Right kidney (tissue), 1 donor: Measurements from ENCODE around the gene ERC2.

Experiments used
- DNase-seq: peaks from one replicate; pipeline ENCODE4 v3.0.0-alpha.2; 2016

ERC2 gene

DNA sequence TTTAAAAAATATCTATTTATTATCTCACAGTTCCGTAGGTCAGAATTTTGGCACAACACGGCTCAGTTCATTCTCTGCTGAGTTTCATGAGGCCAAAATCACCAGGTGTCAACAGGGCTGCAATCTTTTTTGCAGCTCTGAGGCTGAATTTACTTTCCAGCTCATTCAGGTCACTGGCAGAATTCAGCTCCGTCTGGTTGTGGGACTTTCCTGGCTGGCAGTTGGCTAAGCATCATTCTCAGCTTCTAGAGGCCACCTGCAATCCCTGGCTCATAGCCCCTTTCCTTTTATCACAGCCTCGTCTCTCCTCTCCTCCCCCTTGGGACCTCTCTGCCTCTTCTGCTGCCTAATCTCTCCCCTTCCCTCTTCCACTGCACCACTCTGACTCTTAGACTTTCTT is 807.1 kb downstream of the ERC2 start:
- DNase-seq = no peak

DNA sequence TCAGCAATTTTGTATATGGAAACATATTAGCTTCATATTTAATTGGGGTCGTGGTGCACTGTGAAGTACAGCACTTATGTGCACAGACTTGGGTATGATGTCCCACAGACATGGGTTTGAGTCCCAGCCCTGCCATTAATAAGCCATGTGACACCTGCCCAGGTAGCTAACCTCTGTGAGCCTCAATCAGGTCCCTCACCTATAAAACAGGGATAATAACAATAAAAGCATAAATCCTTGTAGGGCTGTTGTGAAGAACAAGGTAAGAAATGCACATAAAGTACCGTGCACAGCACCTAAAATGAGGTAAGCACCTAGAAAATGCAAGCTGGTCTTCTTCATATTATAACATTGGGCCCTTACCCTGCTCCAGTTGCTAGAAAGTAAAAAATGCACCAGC is 807.6 kb downstream of the ERC2 start:
- no peak for DNase-seq

DNA sequence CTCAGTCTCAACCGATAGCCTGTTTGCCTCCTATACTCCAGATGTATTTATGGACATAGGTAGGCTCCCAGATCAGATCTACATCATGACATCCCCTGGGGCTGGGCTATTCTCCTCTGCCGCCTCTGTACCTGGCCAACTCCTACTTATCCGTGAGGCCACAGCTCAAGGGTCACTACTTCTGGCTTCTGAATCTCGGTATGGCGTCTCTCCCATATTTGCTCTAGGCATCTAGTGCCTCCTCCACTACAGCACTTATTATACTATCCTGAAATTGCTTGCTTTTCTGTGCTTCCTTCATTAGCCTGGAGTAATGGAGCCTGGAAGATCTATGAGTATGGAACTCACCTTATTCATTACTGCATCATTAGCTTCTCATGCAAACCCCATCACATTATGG is 808.6 kb downstream of the ERC2 start:
- no peak for DNase-seq

DNA sequence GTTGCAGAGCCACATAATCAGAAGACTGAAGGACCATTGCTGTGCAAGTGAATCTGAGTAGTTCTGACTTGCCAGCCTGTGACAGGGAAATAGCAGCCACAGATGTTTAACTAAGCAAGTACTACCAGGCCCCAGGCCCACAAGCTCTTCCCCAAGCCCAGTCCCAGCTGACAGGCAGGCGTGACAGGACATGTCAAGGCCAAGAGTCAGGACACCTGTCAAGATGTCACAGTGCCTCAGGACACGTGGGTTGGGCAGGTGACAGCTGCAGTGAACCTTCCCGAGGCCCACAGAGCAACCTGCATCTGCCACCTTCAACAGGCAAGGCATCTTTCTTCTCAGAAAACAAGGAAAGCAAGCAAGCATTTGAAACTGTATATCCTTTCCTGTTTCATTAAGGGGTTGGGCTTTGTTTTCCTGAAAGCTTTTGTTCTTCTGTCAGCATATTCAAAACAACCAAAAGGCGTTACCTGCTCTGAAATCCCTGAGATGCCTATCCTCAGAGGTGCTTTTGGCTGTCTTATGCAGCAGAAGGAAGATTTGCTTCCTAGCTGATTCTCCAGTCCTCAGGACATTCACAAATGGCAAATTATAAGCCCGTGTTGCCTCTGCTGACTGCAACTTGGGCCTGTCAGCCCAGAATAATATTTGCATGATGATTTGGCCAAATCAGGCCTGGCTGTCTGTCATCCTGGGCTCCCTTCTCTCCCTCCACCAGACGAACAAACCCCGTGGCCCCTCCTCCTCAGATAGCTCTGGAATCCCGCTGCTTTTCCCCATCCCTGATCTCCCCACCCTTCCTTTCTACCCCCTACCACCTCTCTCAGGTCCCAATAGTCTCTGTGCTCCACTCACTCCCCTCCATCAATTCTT is 809.3 kb downstream of the ERC2 start:
- no peak for DNase-seq

DNA sequence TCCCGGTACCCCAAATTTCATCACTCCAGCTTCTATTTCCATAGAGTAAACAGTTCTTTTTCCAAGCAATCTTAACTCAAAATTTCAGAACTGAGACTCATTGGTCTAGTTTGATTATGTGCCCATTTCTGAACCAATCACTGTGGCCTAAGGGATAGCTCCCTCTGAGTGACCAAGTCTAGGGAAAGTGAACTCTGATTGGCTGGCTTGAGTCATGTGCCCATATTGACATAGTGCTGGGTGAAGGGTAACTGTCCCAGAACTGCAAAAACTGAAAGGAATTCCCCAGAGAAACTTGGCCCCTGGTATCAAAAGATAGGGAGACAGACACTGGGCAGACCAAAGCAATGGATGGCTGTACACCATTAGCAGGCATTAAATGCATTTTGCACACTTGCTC is 810.0 kb downstream of the ERC2 start:
- DNase-seq = no peak

DNA sequence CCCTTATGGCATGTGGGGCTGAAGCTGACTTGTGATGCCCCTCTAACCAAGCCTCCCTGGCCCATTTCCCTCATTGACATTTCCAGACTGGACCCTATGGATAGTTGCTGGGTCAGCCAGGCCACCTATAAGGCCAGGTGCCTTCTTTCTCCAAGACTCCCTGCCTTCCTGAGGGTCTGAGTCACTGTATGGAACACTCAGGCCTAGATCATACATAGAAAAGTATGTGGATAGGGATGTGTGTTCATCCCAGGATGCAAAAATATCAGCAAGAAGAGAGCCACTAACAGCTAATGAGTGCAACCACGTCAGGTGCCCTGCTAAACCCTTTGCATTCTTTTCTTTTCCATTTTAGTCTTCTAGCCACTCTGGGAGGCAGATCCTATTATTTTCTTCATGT is 812.7 kb downstream of the ERC2 start:
- no peak for DNase-seq

DNA sequence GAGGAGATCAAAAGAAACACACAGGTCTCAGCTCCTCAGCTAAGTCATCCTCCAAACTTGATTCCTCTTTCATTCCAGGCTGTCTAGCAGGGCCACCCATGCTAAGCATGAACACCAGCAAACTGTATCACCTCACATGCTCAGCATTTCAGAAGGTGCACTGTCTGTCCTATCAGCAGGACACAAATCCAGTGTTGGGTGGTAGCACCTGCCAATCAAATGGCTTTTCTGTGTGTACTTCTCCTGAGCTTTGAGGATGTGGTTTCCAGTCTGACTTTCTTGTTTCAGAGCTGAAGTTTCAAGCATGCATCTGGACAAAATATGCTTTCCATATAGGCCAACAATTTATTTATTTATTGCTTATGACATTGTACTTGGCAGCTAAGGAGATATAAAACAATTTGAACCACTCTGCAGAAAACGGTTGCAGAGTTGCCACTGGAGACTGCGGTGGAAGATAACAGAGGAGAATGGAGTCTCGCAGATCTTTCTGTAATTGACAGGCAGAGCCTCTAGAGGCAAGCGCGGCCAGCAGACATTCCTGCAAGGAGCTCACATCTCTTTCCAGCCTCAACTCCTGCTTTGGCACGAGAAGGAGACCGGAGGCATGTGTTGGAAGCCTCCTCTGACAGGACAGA is 814.0 kb downstream of the ERC2 start:
- DNase-seq = no peak

DNA sequence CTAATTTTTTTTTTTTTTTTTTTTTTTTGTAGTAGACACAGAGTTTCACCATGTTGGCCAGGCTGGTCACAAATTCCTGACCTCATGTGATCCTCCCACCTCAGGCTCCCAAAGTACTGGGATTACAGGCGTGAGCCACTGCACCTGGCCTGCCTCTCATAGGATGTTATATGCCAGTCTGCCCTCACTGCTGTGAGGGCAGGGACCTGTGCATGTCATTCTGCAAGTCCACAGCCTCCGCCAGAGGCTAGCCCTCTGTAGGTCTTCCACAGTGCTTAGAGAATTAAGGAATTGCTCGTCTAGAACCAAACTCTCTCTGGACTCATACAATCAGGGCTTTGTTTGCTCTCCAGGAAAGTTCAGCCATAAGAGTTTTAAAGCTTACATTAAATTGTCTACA is 817.3 kb downstream of the ERC2 start:
- no peak for DNase-seq

DNA sequence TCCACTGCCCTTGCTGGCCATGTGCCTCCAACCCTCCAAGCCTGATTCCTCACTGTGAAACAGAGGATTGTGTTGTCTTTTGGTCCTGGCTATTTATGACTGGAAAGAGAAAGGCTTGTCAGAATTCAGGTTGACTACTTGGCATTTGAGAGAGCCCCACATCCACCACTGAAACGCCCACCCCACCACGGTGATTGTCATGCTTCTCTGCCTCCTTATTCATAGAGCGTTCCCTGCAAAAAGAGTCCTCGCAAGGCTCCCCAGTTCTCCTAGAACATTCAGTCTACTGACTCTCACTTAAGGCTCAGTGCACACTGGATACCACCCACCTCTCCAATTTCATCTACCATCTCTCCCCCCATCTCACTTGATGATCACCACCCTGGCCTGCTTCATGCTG is 818.3 kb downstream of the ERC2 start:
- DNase-seq = no peak

DNA sequence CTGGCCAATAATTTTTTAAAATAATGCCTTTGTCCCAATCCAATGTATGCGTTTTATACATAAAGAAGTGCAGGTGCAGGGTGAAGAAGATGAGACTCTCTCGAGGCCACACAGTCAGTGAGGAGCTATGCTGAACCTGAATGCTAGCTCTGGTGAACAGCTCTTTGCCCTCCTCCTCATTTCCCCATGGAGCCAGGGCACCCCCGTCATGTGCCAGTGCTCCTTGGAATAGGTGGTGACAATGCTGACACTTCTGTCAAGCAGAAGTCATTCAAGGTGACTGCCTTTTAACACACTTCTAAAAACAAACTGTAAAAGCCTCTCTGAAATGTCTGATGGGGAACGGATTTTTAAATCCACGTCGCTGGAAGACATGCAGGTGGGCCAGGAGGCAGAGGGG is 818.7 kb downstream of the ERC2 start:
- no peak for DNase-seq

DNA sequence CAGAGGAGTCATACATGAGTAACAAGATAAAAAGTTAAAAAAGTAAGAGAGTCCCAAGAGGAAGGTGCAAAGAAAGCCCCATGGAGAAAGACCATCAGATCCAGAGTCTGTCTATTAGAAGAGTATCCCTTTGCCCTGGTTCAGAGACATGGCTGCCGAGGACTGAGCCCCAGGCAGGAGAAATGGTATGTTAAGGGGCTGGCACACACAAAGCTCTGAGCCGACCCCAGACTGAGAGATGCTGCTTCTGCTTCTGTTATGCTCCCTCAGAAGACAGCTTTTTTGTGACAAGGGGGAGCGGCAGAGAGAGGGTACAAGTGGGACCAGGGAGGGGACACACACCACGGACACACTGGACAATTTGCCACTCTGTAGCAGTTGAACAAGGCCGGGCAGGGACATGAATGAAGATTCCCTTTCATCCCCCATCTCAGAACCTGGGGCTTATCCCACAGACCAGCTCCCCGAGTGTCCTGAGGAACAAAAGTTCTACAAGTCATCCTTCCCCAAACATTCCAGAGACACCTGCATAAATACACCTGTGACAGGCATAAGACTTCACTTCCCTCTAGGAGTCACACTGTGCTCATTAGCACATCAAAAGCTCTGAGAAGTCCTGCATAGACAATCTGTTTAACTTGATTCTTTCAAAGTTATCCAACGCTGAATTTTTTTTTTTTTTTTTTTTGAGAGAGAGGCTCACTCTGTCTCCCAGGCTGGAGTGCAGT is 819.5 kb downstream of the ERC2 start:
- no peak for DNase-seq

DNA sequence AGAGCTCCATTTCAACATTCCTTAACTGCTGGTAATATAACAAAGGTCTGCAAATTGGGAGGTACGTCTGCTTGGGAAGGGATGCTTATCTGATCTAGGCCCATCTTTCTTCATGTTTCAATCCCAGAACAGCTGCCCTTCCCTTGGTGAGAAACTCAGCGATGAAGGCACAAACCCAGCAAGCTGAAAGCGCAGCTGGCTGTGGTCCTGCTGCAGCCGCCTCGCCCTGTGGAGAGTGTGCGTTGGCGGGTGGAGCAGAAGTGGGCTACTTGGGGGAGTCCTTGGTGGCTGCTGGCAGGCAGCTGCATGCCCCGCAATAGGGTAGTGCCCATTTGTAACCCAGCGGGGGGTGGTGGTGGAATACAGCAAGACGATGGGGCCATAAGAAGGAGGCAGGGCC is 820.6 kb downstream of the ERC2 start:
- no peak for DNase-seq

DNA sequence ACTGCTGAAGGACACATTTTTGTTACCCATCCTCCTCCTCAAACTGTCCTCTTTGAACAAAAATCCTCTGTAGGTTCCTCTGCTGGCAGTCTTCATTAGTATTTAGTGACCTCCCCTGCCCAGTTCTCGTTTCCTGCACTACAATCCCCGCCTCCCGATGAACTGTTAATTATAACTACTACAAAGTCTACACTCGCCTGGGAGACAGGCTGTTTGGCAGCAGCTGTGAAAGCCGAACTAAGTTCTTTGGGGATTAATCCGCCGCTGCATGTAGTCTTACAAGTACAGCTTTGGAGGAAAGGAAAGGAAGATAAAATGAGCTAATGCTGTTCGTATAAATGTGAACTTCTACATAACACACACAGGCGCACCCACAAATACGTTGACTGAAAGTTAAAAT is 821.2 kb downstream of the ERC2 start:
- no peak for DNase-seq

DNA sequence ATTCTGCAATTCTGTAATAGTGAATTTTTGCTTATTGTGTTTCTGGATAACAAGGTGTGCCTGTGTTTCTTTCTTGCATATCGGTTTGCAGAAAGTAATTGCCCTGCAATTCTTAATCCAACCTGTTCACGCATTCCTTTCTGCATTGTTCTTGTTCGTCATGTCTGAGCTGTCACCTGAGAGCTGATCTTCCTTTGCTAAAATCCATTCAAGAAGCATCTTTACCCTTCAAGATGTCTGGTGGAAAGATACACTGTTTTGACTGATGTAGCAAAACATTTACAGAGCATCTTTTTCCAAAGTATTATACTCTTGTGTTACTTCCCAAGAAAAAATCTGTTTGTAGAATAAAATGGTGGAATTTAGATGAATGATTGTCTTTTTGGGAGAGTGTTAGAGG is 822.1 kb downstream of the ERC2 start:
- DNase-seq = no peak

DNA sequence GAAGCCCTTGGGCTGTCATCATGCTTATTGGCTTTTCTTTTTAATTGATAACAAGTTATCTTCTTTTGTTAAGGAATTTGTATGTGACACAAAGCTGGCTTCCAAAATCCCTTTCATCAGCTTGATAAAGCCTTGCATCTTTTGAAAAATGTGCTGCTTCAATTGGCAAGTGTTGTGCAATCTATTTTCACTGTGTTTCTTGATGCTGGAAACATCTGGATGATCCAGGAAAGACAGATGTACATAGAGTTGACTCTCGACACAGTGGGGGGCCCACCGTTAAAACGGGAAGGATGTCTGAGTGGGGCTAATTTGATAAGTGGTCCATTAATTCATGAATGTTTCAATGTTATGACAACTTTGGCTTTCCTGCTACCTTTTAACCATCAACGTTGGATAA is 822.8 kb downstream of the ERC2 start:
- DNase-seq = no peak

DNA sequence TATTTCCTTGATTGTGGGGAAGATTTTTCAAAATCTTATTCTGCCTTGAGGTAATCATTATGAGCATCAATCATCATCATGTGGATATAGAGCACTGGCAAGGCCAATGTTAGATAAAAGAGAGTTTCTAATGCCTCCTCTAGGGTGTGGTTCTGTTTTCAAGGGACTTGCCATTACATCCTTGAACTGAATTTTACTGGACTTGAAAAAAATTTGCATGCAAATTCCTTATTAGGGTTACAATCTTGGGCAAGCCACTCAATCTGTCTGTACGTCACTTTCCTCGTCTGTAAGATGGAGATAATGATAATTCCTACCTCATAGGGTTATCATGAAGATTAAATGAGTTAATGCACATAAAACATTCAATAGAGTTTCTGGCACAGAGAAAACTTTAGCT is 825.0 kb downstream of the ERC2 start:
- no peak for DNase-seq

DNA sequence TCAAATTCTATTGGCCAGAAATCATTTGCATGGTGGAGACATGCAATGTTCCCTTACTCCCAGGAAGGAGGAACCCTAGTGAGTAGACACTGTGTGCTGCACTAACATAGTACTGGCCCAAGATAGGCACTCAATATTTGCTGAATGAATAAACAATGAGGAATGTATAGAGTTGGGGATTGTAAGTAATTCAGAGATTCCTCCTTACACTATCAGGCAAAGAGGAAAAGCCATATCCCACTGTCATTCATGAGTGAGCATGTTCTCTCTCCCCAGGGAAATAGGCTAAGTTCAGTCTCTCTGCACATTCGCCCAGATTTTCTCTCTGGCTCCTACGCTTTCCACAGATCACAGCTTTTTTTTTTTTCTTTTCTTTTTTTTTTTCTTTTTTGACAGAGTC is 826.3 kb downstream of the ERC2 start:
- no peak for DNase-seq

DNA sequence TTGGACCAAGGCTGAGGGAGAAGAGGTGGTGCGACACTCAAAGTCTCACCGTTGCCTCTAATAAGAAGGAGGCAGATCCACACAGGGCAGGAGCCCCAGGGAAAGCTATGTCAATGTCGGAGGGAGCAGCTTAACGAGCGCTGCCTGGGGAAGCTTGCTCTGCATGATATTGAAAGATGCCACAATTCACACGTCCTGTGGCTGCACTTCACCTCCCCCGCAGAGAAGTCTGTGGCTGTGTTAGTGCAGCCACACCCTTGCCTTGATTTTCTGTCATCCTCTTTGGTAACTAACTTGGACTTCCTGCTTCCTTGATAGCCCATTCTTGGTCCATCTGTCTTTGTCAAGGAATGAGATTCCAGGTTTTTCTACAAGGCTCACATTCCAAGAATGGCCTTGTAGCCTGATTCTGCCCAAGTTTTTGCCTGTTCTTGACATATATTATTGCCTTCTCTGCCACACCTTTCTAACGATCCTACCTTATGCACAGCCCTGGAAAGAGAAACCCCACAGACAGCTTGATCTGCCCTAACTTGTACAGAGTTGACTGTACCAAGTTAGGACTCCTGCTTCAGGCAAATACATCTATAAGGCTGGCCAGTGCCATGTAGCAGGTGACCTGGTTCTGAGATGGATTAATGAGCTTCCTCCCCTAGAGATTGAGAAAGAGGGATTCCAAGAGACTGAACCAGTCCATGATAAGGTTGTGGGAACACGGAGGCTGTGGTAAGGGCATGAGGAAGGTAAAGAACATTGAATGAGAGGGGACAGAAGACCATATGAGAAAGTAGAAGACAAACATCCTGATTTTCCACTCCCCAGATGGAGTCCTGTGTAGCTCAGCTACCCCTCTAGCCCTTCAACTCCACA is 828.1 kb downstream of the ERC2 start:
- no peak for DNase-seq

DNA sequence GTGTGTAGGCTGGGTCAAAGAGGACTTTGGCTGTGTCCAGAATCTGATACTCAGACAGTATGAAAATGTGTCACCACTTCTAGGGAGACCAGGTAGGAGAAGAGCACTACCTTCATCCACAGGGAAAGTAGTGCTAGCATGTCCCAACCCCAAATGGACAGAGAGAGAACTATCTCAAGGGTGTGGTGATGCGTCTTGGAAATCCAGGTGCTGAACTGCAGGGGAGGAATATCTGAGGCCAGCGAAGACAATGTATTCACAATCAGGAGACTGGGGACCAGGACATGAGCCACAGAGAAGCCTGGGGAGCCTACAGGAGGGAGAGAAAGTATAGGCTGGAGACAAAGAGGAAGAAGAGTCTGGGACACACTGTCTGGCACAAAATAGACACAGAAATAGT is 829.1 kb downstream of the ERC2 start:
- no peak for DNase-seq

DNA sequence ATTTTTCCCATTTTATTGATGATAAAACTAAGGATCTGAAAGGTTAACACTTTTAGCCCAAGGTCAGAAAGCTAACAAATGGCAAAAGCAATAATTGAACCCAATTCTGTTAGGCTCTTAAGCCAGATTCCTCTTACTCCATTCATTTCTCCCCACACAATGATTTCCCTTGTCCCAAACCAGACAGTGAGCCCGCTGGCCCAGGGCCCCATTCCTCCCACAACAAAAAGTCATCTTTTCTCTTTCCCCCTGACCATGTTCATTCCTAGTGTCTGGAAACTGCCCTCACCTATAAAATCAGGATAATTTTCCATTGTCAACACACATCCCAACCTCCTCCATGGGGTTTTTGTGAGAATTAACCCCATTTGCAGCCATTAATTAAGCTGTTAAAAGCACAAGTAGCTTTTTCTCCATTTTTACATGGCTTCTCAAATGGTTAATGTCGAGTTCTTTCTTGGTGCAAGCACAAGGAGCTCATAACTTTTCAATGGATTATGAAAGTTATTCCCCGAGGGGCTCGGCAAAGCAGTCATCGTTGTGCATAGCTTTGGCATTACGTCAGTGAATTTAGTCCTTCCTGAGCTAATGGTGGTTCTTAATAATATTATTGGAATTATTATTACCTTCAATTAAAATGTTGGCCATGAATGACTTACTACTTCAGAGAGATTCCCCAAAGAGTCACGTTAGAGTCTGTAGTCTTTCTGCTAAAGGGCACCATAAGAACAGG is 830.2 kb downstream of the ERC2 start:
- no peak for DNase-seq

DNA sequence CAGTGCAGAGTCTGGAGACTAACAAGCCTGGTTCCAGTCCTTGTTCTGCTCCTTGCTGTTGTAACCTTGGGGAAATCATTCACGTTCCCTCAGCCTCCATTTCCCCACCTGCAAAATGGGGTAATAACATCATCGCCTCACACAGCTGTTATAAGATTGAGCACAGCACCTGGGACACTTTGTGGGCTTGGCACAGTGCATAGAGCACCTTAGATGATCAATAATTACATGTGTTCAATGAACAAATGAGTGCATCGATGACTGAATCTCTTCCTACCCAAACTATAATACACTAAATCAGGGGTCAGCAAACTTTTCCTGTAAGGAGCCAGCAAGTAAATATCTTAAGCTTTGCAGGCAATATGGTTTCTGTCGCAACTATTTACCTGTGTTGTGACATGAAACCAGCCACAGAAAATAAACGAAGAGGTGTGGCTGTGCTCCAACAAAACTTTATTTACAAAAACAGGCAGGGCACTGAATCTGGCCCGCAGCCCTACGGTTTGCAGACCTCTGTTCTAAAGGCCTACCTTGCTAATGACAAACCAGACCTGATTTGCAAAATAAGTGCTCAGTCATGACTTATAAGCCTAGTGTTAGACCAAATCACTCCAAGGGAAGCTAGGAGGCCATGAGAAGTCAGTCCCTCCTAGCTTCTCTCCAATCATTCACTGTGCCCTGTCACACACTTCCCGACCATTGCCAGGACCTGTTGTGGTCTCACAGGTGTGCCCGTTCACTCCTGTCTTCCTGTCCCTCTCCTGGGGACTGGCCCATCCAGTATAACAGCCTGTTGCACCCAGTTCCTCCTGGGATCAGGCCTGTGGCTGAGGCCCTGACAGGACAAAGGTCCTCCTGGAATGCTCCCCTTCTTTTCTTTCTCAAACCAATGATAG is 831.7 kb downstream of the ERC2 start:
- no peak for DNase-seq
